ENCODE data around the gene GRM7.

The GRM7 gene

DNA sequence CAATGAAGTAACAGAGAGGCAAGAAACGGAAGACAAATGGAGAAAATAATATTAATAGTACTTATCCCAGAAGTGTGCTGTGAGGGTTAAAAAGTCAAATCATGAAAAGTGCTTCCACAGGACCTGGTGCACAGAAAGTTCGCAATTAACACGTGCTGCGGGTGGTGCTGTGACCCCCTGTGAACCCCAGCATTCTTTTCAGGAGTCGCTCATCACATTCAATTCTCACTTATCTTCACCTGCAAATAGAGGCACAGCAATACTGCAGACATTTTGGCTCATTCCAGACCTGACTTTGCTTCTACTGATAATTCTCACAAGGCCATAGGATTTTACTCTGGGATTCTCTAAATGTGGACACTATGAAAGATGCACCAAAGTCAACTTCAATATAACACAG, 584.4 kb downstream of the GRM7 start:
- 89% methylated on average over 4 of the region's 5 CpGs for WGBS (ENCODE audit: insufficient coverage)
- DNase-seq = no peak
- H3K4me3 ChIP-seq (ENCODE audit: control insufficient read depth in 1 of 7, extremely low read depth in 1 of 7, insufficient read depth in 4 of 7, low read depth in 2 of 7, low read length in 6 of 7) = no peak overlapping the region

DNA sequence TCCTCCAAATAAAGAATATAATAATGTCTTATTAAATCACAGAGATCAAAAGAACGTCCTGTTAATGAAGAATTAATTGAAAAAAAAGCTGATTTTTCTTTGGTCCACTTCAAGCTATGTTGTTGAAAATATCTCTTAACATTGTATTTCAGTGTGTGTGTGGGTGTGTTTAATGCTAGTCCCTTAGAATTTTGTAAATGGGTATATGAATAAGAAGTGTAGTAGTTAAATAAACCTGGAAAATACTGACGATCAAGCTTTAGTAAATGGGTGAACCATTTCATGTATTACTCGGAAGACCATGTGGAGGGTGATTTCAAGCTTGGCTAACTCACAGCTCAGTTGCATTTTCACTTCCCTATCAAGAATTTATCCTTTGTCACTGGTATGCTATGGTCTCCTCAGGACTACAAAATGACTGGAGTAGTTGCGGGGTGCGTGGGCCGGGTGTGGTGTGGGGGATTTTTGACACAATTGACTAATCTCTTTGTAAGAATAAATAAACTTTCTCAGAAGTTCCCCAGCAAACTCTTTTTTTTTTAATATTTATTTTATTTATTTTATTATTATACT, 586.4 kb downstream of the GRM7 start:
- no peaks in the 10 kb centered on the region for H3K36me3 ChIP-seq (ENCODE audit: control insufficient read depth in 4 of 4, insufficient read depth in 4 of 4, low read length in 3 of 4)
- no peak overlapping the region for H3K4me3 ChIP-seq (ENCODE audit: control insufficient read depth in 1 of 7, extremely low read depth in 1 of 7, insufficient read depth in 4 of 7, low read depth in 2 of 7, low read length in 6 of 7)
- H3K9me3 ChIP-seq (ENCODE audit: control extremely low read depth in 1 of 5, control insufficient read depth in 4 of 5, insufficient read depth in 2 of 5, low read depth in 1 of 5, low read length in 4 of 5) = peaks cover 0 to 1% (median 0%) of the 10 kb centered on the region in 5 experiments
- no CpG with 5 or more reads among the region's 6 CpGs for WGBS (ENCODE audit: insufficient coverage)
- H3K27ac ChIP-seq (ENCODE audit: insufficient read depth in 1 of 2, low read depth in 1 of 2, low read length in 2 of 2, poor library complexity in 1 of 2, severe bottlenecking in 2 of 2) = no peak overlapping the region
- ChIA-PET CTCF (interaction anchor here (1.1 kb wide), 1 partner anchor 22 kb away, joined by 3 read pairs; no protein-coding TSS in a partner anchor), POLR2A (no interaction called here)
- H3K4me1 ChIP-seq (ENCODE audit: control extremely low read depth in 1 of 4, control insufficient read depth in 4 of 4, insufficient read depth in 4 of 4, low read length in 3 of 4) = no peaks in the 10 kb centered on the region
- no peaks in the 10 kb centered on the region for H3K27me3 ChIP-seq (replicated peaks in 2 of 5; ENCODE audit: control insufficient read depth in 4 of 5, insufficient read depth in 5 of 5, low read length in 4 of 5)
- DNase-seq = no peak

More for the DNA sequence above, 584.4 kb downstream of the GRM7 start:
- Histone ChIP-seq H3K27me3 (replicated peaks in 2 of 5; ENCODE audit: control insufficient read depth in 4 of 5, insufficient read depth in 5 of 5, low read length in 4 of 5) (no peaks in the 10 kb centered on the region), H3K4me1 (ENCODE audit: control extremely low read depth in 1 of 4, control insufficient read depth in 4 of 4, insufficient read depth in 4 of 4, low read length in 3 of 4) (no peaks in the 10 kb centered on the region), H3K27ac (ENCODE audit: insufficient read depth in 1 of 2, low read depth in 1 of 2, low read length in 2 of 2, poor library complexity in 1 of 2, severe bottlenecking in 2 of 2) (no peak overlapping the region), H3K36me3 (ENCODE audit: control insufficient read depth in 4 of 4, insufficient read depth in 4 of 4, low read length in 3 of 4) (no peaks in the 10 kb centered on the region), H3K9me3 (ENCODE audit: control extremely low read depth in 1 of 5, control insufficient read depth in 4 of 5, insufficient read depth in 2 of 5, low read depth in 1 of 5, low read length in 4 of 5) (peaks cover 0 to 2% (median 0%) of the 10 kb centered on the region in 5 experiments)
- CTCF ChIA-PET = no interaction called here
- POLR2A ChIA-PET = no interaction called here

DNA sequence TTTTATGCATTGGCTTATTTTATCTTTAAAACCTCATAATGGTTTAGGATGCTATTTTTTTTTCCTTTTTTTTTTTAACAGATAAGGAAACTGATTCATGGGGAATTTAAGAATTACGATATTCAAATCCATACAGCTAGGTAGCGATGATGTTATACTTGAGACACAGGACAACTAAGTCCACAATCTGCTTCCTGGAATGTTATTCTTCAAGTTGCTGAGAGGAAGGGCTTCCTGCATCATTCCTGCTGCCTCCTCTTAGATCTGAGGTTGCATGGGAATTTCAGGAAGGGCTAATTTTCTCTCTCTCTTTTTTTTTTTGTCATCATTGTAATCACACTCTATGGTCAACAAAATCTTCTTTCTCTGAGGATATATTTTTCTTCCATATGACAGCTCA, 595.5 kb downstream of the GRM7 start:
- Histone ChIP-seq H3K36me3 (ENCODE audit: control insufficient read depth in 4 of 4, insufficient read depth in 4 of 4, low read length in 3 of 4) (no peaks in the 10 kb centered on the region), H3K9me3 (ENCODE audit: control extremely low read depth in 1 of 5, control insufficient read depth in 4 of 5, insufficient read depth in 2 of 5, low read depth in 1 of 5, low read length in 4 of 5) (no peaks in the 10 kb centered on the region), H3K4me3 (ENCODE audit: control insufficient read depth in 1 of 7, extremely low read depth in 1 of 7, insufficient read depth in 4 of 7, low read depth in 2 of 7, low read length in 6 of 7) (no peak overlapping the region), H3K27me3 (replicated peaks in 2 of 5; ENCODE audit: control insufficient read depth in 4 of 5, insufficient read depth in 5 of 5, low read length in 4 of 5) (no peaks in the 10 kb centered on the region), H3K27ac (ENCODE audit: insufficient read depth in 1 of 2, low read depth in 1 of 2, low read length in 2 of 2, poor library complexity in 1 of 2, severe bottlenecking in 2 of 2) (no peak overlapping the region), H3K4me1 (ENCODE audit: control extremely low read depth in 1 of 4, control insufficient read depth in 4 of 4, insufficient read depth in 4 of 4, low read length in 3 of 4) (no peaks in the 10 kb centered on the region)
- POLR2A ChIA-PET = no interaction called here
- CTCF ChIA-PET = no interaction called here
- WGBS (ENCODE audit: insufficient coverage) = 100% methylated on average over 1 of the region's 2 CpGs
- DNase-seq = no peak

DNA sequence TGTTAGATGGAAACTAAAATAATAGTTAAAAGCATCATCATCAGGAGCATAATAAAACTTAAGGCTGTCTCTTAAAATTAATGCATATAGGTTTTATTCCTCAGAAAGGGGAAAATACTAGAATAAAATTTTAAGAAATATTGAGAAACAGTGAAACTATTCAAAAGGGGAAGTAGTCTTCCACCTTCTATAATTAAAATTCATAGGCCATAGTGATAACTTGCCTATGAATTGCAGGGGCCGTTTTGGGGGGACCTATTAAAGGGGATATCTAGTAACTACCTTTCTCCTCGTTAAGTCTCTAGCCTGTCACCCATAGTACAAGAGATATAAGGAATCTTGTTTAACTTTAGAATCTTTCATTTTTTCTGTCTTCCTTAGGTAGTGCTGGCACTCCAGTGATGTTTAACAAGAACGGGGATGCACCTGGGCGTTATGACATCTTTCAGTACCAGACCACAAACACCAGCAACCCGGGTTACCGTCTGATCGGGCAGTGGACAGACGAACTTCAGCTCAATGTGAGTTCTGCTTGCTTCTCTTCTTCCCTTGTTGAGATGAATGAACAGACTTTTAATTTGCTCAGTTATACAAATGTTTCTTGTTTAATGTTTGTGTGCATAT, 600.4 kb downstream of the GRM7 start:
- ChIA-PET POLR2A (no interaction called here), CTCF (no interaction called here)
- Histone ChIP-seq H3K27me3 (replicated peaks in 2 of 5; ENCODE audit: control insufficient read depth in 4 of 5, insufficient read depth in 5 of 5, low read length in 4 of 5) (no peaks in the 10 kb centered on the region), H3K27ac (ENCODE audit: insufficient read depth in 1 of 2, low read depth in 1 of 2, low read length in 2 of 2, poor library complexity in 1 of 2, severe bottlenecking in 2 of 2) (no peak overlapping the region), H3K36me3 (ENCODE audit: control insufficient read depth in 4 of 4, insufficient read depth in 4 of 4, low read length in 3 of 4) (no peaks in the 10 kb centered on the region), H3K9me3 (ENCODE audit: control extremely low read depth in 1 of 5, control insufficient read depth in 4 of 5, insufficient read depth in 2 of 5, low read depth in 1 of 5, low read length in 4 of 5) (peaks cover 0 to 2% (median 0%) of the 10 kb centered on the region in 5 experiments), H3K4me3 (ENCODE audit: control insufficient read depth in 1 of 7, extremely low read depth in 1 of 7, insufficient read depth in 4 of 7, low read depth in 2 of 7, low read length in 6 of 7) (no peak overlapping the region), H3K4me1 (ENCODE audit: control extremely low read depth in 1 of 4, control insufficient read depth in 4 of 4, insufficient read depth in 4 of 4, low read length in 3 of 4) (no peaks in the 10 kb centered on the region)
- peak in 2 of 3 donors; percentile 43 to 63 for DNase-seq
- 76% methylated on average over 3 of the region's 8 CpGs for WGBS (ENCODE audit: insufficient coverage)

DNA sequence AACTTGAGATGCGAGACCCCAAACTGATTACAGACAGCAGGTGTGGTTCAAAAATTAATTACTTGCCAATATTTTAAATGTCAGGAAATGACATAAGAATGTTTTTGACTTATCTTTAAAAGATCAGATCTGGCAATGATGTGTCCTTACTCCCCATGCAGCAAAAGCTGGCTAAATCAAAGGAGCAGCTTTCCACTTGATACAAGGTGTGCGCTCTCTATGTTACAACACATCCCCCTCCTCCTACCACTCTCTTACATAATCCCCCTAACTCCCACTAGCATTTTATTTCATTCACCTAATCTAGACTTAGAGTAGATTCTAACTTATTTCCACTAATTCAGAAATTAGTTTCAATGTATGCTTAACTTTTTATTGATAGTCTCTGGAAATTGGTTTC, 609.0 kb downstream of the GRM7 start:
- CTCF ChIA-PET = no interaction called here
- peaks cover 0 to 2% (median 0%) of the 10 kb centered on the region in 5 experiments for H3K9me3 ChIP-seq (ENCODE audit: control extremely low read depth in 1 of 5, control insufficient read depth in 4 of 5, insufficient read depth in 2 of 5, low read depth in 1 of 5, low read length in 4 of 5)
- POLR2A ChIA-PET = no interaction called here
- no peak for DNase-seq
- H3K27ac ChIP-seq (ENCODE audit: insufficient read depth in 1 of 2, low read depth in 1 of 2, low read length in 2 of 2, poor library complexity in 1 of 2, severe bottlenecking in 2 of 2) = no peak overlapping the region
- H3K4me3 ChIP-seq (ENCODE audit: control insufficient read depth in 1 of 7, extremely low read depth in 1 of 7, insufficient read depth in 4 of 7, low read depth in 2 of 7, low read length in 6 of 7) = no peak overlapping the region
- 71% methylated on average over 1 of the region's 2 CpGs for WGBS (ENCODE audit: insufficient coverage)
- no peaks in the 10 kb centered on the region for H3K4me1 ChIP-seq (ENCODE audit: control extremely low read depth in 1 of 4, control insufficient read depth in 4 of 4, insufficient read depth in 4 of 4, low read length in 3 of 4)
- no peaks in the 10 kb centered on the region for H3K36me3 ChIP-seq (ENCODE audit: control insufficient read depth in 4 of 4, insufficient read depth in 4 of 4, low read length in 3 of 4)
- H3K27me3 ChIP-seq (replicated peaks in 2 of 5; ENCODE audit: control insufficient read depth in 4 of 5, insufficient read depth in 5 of 5, low read length in 4 of 5) = no peaks in the 10 kb centered on the region

DNA sequence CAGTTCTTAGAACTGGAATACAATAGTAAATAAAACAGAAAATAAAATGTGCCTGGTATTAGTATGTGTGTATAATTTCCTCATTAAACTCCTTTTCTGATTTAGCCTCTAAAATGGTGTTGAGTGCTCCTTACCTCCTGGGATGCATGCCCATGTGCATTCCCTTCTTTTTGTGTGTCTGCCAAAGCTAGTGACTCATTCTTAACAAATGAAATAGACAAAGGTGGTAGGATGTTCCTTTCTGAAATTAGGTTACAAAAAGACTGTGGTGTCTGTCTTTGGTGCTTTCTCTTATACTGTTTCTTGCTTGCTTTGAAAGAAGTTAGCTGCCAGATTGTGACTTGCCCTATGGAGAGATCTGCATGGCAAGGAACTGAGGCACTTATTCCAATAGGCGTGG, 623.7 kb downstream of the GRM7 start:
- 80% methylated on average over 1 of the region's 1 CpG for WGBS (ENCODE audit: insufficient coverage)
- Histone ChIP-seq H3K4me3 (ENCODE audit: control insufficient read depth in 1 of 7, extremely low read depth in 1 of 7, insufficient read depth in 4 of 7, low read depth in 2 of 7, low read length in 6 of 7) (no peak overlapping the region), H3K36me3 (ENCODE audit: control insufficient read depth in 4 of 4, insufficient read depth in 4 of 4, low read length in 3 of 4) (no peaks in the 10 kb centered on the region), H3K9me3 (ENCODE audit: control extremely low read depth in 1 of 5, control insufficient read depth in 4 of 5, insufficient read depth in 2 of 5, low read depth in 1 of 5, low read length in 4 of 5) (peaks cover 0 to 3% (median 0%) of the 10 kb centered on the region in 5 experiments), H3K4me1 (ENCODE audit: control extremely low read depth in 1 of 4, control insufficient read depth in 4 of 4, insufficient read depth in 4 of 4, low read length in 3 of 4) (no peaks in the 10 kb centered on the region), H3K27ac (ENCODE audit: insufficient read depth in 1 of 2, low read depth in 1 of 2, low read length in 2 of 2, poor library complexity in 1 of 2, severe bottlenecking in 2 of 2) (no peak overlapping the region), H3K27me3 (replicated peaks in 2 of 5; ENCODE audit: control insufficient read depth in 4 of 5, insufficient read depth in 5 of 5, low read length in 4 of 5) (no peaks in the 10 kb centered on the region)
- CTCF ChIA-PET = no interaction called here
- POLR2A ChIA-PET = no interaction called here
- no peak for DNase-seq

DNA sequence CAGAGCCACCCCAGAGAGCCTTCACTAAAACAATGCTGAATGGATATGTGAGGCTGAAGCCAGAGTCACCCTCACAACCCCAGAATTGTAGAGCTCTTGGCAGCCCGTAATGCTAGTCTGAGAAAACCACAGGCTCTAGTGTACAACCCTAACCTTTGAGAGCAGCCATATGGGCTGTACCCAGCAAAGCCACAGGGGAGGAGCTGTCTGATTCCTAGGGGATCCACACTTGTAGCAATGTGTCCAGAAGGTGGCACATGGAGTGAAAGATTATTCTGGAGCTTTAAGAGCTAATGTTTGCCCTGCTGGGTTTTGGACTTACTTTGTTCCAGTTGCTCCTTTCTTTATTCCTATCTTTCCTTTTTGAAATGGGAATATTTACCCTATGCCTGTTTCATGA, 626.8 kb downstream of the GRM7 start:
- H3K27me3 ChIP-seq (replicated peaks in 2 of 5; ENCODE audit: control insufficient read depth in 4 of 5, insufficient read depth in 5 of 5, low read length in 4 of 5) = no peaks in the 10 kb centered on the region
- no peaks in the 10 kb centered on the region for H3K4me1 ChIP-seq (ENCODE audit: control extremely low read depth in 1 of 4, control insufficient read depth in 4 of 4, insufficient read depth in 4 of 4, low read length in 3 of 4)
- H3K27ac ChIP-seq (ENCODE audit: insufficient read depth in 1 of 2, low read depth in 1 of 2, low read length in 2 of 2, poor library complexity in 1 of 2, severe bottlenecking in 2 of 2) = no peak overlapping the region
- DNase-seq = no peak
- no peaks in the 10 kb centered on the region for H3K36me3 ChIP-seq (ENCODE audit: control insufficient read depth in 4 of 4, insufficient read depth in 4 of 4, low read length in 3 of 4)
- ChIA-PET CTCF (no interaction called here), POLR2A (no interaction called here)
- H3K9me3 ChIP-seq (ENCODE audit: control extremely low read depth in 1 of 5, control insufficient read depth in 4 of 5, insufficient read depth in 2 of 5, low read depth in 1 of 5, low read length in 4 of 5) = peaks cover 0 to 3% (median 0%) of the 10 kb centered on the region in 5 experiments
- no peak overlapping the region for H3K4me3 ChIP-seq (ENCODE audit: control insufficient read depth in 1 of 7, extremely low read depth in 1 of 7, insufficient read depth in 4 of 7, low read depth in 2 of 7, low read length in 6 of 7)
- WGBS (ENCODE audit: insufficient coverage) = 0% methylated on average over 1 of the region's 1 CpG
